GM23338 (cell line): ENCODE measurements around the gene FURIN.

ENCODE experiments used
- CTCF ChIP-seq, 2 experiments: fragments of 200-600 bp in 1 of 2; sonication (generic) in 1 of 2; conservative IDR thresholded peaks; 2 replicates each; pipeline versions ENCODE4 v1.5.1 to v1.6.1; 2016 to 2017; ENCODE audit warnings: antibody characterized with exemption in 2 of 2, low read depth in 2 of 2, mild to moderate bottlenecking in 2 of 2, moderate library complexity in 1 of 2
- NANOG ChIP-seq: IDR thresholded peaks from 2 replicates; pipeline ENCODE4 v1.6.1; 2016; ENCODE audit warnings: antibody characterized with exemption, borderline replicate concordance

DNA sequence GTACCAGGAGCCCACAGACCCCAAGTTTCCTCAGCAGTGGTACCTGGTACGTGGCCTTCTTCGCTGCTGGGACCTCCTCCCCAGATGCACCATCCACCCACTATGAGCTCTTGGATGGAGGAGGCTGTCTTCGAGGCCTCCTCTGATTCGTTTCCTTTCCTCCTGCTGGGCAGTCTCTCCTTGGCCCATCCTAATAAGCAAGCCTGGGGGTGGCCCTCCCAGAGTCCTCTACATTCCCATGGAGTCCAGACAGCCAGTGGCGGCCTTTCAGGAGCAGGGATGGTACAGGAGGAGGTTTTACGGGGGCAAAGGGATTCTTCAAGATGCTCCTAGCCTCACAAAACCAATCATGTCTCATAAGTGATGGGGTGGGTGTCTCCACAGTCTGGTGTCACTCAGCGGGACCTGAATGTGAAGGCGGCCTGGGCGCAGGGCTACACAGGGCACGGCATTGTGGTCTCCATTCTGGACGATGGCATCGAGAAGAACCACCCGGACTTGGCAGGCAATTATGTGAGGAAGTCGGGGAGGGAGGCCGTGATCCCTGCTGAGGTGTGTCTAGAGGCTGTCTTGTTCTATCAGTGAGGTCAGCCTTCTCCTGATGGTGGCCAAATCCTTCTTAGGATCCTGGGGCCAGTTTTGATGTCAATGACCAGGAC, 8.3 kb downstream of the FURIN start:
- TF ChIP-seq CTCF (conservative IDR thresholded peaks at IDR 0.05; ENCODE audit: low read depth in 2 of 2): no peak
- no peak for TF ChIP-seq NANOG
